GM19455 (cell line): Measurements from ENCODE around the gene DNAJB6.

Experiments used
- ATAC-seq: cut with Tn5 transposase; IDR thresholded peaks from one replicate; pipeline ENCODE4 v1.9.1; 2021; ENCODE audit not compliant: unreplicated experiment

Gene DNAJB6

GRCh38 chr7:157407512-157408257, 70.9 kb downstream of the DNAJB6 start:
- ATAC-seq: no peak

GRCh38 chr7:157408258-157409101, 71.7 kb downstream of the DNAJB6 start:
- ATAC-seq: no peak

- no peak for ATAC-seq
Measured at GRCh38 chr7:157409149-157409752, 72.4 kb downstream of the DNAJB6 start.

- ATAC-seq: no peak
Measured at GRCh38 chr7:157409753-157410727, 73.2 kb downstream of the DNAJB6 start.

- ATAC-seq: no peak
Measured at GRCh38 chr7:157410831-157411556, 74.2 kb downstream of the DNAJB6 start.

DNA sequence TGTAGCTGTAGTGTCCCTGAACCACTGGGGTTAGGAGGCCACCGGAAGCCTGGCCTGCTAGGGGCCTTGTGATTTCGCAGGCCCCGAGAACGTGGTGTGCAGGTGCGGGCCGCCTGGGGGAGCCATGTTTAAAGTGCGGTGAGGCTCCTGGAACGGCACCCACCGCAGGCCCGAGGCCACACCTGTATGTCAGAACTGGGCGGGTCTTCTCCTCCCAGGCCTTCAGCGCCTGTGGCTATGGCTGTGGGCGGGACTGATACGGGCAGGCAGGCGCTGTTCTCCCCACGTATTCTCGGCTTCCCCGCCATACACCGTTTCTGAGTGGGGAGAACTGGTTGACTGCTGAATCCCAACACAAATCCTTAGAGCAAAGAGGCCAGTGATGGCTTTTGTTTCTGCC, 74.8 kb downstream of the DNAJB6 start:
- no peak for ATAC-seq

DNA sequence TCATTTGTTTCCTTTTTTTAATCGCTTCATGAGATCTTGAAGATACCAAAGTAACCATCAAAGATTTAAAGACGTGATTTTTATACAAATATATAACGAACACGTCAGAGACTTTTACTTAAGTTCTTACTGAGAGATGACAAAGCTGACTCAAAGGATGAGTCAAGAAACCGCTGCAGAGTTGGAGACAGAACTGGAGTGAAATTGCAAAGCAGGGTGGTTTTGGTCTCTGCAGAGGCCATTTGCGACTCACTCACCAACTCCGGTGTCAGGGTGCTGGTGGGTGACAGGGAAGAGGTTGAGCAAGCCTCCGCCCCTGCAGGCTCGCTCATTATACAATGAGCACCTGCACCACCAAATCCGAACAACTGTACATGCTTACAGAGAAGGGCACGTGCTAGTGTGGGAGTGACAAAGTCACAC, 75.2 kb downstream of the DNAJB6 start:
- no peak for ATAC-seq

GRCh38 chr7:157412491-157413180, 75.8 kb downstream of the DNAJB6 start:
- no peak for ATAC-seq

GRCh38 chr7:157413881-157414701, 77.3 kb downstream of the DNAJB6 start:
- no peak for ATAC-seq

DNA sequence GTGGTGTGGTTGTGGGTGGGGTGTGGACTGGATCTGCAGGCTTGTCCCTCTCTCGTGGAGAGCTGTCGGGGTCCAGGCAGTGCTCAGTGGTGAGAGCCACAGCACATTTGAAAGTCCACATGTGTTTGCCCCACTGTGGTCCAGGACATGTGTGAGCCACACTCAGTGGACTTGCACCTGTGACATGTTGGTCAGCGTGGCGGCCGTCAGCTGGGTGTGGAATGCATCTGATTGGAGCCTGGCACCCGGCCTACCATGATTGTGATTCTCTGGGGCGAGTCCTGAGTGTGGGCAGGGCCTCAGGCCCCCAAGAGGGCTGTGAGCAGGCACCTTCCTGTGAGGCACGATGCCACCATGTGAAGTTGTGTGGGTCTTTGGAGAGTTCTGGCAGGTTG, 77.9 kb downstream of the DNAJB6 start:
- ATAC-seq: no peak

GRCh38 chr7:157415486-157415885, 78.7 kb downstream of the DNAJB6 start:
- ATAC-seq: no peak

- no peak for ATAC-seq
Measured at GRCh38 chr7:157416011-157416410, 79.2 kb downstream of the DNAJB6 start.

GRCh38 chr7:157418204-157419034, 81.6 kb downstream of the DNAJB6 start:
- no peak for ATAC-seq

- no peak for ATAC-seq
Measured at GRCh38 chr7:157419035-157419293, 82.2 kb downstream of the DNAJB6 start.

DNA sequence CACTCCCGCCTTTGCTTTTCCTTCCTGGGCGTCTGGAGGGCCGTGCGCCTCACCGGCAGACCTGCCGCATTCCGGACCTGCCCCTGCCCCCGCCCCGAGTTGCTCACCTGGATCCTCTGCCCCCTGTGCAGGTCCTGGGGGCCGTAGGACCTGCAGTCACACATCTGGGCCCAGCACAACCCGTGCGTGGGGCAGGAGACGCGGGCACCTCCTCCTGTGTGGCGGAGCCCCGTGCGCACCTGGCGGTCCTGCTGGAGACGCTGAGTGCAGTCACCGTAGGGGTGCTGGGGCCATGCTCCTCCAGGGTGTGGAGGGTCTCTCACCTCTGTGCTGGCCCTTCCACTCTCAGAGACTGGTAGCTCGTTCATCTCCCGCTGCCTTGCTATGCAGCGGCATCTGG, 85.5 kb downstream of the DNAJB6 start:
- no peak for ATAC-seq

- no peak for ATAC-seq
Measured at GRCh38 chr7:157423348-157423747, 86.5 kb downstream of the DNAJB6 start.

GRCh38 chr7:157423886-157424565, 87.2 kb downstream of the DNAJB6 start:
- ATAC-seq: no peak
